Stimulated activated CD4-positive, alpha-beta T cell treated with anti-CD3 and anti-CD28 coated beads, Interleukin-2, amount 100 ng/mL, for 24 hours (primary cell): ENCODE results near the gene ADARB2.

Source experiments
- DNase-seq, 2 donors: peaks; one replicate each; pipeline ENCODE4 v3.0.0-alpha.2; 2020

ADARB2 gene

GRCh38 chr10:1190791-1191490, 546.4 kb downstream of the ADARB2 start:
- no peak for DNase-seq

DNA sequence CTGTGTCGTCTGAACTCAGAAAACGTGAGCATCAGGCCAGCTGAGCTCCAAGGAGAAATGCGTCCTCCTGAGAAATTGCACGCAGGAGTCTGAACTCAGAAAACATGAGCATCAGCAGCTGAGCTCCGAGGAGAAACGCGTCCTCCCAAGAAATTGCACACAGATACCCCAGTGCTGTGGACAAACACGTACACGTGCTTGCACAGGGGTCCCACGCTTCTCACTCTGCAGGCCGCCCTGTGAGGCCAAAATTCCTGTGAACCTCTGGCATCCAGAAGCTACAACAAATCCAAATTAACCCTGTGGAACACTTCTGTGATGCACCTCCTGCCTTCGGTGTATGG, 547.3 kb downstream of the ADARB2 start:
- DNase-seq, result no peak

DNA sequence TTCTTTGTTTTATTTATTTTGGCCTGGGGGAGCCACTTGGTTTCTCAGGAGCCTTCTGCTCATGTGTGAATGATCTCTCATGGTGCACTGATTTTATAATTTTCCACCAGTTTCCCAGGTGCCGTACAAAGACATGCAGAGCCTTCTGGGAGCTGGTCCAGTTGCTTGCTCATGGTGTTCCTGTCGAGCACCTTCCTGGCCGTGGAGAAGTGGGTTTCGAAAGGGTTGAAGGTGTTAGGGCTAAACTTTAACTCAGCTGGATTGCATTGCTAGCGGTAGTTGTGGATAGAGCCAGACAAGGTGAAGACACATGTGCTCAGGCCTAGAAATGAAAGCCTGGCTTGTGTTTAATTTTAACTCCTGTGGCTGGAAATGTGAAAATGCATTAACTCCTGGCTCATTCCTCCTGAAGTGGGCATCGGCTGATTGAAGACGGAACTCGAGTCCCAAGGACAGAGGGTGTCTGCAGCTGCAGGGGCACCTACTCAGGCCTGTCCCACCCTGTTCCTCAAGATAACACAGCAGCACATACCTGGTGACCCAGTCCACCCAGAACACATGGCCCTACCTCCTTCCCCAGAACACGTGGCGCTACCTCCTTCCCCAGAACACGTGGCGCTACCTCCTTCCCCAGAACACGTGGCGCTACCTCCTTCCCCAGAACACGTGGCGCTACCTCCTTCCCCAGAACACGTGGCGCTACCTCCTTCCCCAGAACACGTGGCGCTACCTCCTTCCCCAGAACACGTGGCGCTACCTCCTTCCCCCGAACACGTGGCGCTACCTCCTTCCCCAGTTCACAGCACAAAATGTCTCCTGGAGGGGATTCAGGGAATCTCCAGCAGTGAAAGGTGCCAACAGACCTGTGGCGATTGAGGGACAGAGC, 547.9 kb downstream of the ADARB2 start:
- no peak for DNase-seq

GRCh38 chr10:1188558-1189135, 548.7 kb downstream of the ADARB2 start:
- no peak for DNase-seq

DNA sequence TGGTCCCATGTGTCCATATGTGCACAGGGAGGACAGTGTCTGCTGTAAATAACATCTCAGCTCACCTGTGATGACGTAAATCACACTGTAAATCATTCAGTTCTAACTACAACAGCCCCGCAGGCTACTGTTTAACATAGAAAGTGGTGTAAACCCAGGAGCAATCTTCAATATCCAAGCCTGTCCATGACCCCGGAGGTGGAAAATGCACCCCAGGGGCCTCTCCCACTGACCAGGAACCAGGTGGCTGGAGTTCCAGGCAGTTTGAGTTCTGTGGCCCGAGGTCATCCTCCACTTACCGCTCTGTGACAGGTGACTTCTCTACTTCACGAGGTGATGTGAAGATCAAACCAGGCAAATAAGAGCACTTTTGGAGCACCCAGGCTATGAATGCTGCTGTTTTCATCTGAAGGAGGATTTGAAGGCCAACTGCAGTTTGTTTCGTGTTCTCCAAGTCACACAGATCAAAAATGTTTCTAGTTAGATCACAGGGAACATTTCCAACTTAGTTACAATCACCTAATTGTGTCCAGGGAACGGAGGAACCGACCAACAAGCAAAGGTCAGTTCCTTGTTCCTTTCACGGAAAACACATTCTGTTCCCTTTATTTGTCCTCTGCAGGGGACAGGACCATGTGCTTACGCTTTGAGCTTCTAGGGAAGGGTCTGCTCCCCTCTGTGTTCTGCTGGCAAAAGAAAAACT, 549.3 kb downstream of the ADARB2 start:
- DNase-seq, result no peak

DNA sequence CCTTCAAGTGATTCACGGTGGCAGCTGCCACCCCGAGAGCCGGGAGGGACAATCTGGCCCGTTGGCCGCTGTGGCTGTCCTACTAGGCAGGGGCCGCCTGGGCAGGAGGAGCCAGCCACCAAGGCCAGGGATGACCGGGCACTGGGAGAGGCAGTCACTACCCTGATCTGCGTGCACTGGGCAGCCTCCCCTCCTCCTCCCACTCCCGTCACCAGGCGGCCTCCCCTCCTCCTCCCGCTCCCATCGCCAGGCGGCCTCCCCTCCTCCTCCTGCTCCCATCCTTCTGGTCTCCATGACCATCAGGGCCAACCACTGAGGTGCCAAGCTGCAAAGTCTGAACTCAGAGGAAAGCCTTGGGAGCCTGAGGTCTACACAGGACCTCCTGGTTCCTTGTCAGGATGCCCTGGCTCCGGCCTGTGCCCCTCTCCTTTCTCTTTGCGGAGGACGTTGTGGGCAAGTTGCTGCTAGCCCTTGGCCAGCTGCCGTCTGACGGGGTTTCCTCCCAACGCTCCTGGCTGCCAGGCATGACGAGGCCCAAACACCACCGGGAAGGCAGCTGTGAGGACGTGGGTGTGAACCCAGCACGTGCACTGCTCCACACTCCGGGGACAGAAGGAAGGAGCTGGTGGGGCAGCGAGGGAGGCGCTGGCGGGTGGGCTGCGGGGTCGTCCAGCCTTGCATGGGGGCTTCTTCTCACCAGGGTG, 550.0 kb downstream of the ADARB2 start:
- no peak for DNase-seq

- DNase-seq, result no peak
Measured at GRCh38 chr10:1186683-1186990, 550.7 kb downstream of the ADARB2 start.

DNA sequence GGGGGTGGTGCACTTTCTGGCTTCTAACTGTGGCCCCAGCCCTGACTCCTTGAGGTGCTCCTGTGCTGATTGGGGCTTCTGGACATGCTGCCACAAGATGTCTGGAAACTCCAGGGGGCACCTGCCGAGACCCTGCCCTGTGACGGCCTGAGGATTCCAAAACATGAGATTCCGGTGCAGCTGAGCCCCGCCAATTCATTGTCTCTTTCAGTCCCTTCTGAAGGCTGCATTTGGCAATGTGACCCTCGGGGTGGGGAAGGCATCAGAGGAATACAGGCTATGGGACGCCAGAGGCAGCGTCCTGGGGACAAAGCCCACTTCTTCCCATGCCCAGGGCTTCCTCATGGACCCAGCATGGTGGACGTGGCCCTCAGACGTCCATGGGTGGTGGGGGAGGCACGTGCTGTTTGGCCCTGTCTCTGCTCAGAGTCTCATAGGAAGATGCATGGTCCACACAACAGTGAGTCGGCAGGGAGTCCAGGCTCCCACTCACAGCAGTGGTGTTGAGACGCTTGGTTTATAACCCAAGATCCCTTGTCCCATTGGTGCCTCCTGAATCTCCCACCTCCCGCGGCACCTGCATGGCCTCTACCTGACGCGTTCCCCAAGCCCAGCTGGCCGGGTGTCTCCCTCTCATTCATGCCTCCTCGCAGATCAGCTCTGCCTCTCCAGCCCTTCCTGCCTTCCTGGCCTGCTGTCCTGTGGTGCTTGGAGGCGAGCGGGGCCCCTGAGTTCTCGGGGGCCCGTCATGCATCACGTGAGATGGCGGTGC, 551.2 kb downstream of the ADARB2 start:
- no peak for DNase-seq

DNA sequence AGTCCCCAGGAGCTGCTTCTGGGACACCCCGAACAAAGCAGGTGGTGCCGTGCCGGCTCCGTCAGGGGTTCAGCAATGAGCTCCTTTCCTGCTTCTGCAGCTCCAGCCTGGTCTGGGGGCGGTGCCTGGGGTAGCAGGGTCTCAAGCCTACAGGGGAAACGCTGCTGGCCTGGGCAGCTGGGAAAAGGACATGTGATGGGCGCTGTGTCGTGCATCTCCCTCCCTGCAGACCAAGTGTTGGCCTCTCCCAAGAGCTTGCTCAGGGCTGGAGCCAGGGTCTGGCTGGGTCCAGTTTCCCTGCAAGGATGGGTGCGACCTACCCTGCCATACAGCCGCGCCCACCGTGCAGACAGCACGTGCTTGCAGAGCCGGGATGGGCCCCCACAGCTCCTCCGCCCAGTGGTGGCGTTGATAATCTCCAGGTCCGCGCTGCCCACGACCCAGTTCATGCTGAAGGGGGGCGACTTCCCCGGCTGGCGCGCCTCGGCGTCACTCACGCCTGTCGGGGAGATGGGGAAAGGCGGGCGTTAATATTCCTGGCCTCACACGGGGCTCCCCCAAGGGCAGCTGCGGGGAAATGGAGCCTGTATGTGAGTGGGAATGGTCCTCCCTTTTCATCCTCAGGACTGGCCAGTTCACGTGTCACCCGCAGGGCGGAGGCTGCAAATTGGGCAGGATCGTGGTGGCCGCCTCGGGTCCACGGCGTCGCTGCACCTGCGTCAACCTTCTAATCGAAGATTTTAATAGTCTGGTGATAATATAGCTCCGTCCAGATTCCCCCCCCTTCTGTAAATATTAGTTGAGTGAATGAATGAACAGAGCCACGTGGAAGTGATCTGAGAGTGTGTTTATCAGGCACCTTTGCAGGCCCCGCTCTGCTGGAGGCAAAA, 552.5 kb downstream of the ADARB2 start:
- no peak for DNase-seq

DNA sequence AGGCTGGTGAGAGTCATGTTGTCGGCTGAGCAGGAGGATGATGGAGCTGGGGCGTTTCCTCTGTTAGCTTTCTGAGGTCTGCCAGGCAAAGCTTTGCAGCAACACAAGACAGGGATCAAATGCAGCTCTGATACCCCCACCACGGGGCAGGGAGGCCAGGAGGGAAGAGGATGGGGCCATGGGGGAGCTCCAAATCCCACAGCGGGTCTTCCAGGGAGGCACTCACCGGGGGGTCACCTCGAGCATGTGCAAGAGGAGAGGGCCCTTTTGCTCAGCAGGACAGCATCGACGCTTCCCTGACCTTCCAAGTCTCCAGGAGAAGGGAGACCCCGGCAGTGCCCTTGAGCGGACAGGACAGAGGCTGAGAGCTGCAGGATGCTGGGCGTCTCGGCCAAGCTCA, 553.6 kb downstream of the ADARB2 start:
- no peak for DNase-seq

DNA sequence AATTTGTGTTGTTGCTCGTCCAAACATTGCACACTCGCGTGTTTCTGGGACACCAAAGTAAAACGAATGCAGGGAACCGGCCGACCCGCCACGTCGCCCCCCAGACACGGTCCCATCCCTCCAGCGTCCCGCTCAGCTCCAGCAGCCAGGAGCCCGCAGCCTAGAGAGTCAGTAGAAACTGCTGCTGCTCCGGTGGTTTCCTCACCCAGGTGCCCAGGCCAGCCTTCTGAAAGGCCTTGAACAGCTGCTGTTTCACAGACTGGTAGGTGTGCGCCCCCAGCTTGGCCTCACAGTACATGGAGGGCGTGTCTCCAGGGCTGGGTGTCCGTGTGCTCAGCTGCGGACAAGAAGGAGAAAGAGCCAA, 554.3 kb downstream of the ADARB2 start:
- no peak for DNase-seq

GRCh38 chr10:1182280-1183032, 554.9 kb downstream of the ADARB2 start:
- DNase-seq, result no peak

DNA sequence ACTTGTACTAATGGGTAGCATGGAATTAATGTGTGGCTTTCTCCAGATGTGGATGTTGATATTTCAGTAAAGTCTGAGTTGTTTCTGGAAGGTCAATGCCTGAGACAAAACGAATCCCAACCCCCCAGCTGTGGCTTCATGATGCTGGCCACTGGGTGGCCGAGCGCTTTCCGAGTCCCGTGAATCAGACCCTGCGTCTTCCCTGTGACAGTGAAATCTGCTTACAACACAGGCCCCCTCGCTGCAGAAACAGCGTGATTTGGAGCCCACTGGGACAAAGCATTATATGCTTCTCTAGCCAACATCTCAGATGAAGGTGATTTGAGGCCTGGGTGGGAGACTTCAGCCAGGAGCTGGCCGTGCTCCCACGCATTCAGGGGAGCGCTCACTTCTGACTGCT, 556.5 kb downstream of the ADARB2 start:
- no peak for DNase-seq

DNA sequence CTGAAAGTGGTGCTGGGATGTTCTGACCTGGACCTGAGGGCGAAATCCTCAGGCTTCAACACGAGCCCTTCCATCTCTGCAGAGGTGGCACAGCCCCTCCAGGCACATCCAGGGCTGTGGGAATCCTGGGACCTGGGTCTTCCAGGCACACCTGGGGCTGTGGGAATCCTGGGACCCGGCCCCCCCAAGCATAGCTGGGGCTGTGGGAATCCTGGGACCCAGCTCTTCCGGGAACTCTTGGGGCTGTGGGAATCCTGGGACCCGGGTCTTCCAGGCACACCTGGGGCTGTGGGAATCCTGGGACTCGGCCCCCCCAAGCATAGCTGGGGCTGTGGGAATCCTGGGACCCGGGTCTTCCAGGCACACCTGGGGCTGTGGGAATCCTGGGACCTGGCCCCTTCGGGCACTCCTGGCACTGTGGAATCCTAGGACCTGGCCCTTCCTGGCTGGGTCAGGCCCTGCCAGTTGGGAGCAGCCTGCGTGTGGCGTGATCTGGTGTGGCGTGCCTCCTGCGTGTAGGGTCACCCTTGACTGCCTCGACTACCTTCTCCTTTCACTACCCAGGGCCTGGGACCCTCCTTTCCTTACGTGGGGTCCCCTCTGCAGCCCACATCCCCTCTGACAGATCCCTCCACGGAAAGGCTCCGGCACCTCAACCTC, 557.1 kb downstream of the ADARB2 start:
- DNase-seq, result no peak

GRCh38 chr10:1179346-1180070, 557.8 kb downstream of the ADARB2 start:
- no peak for DNase-seq

DNA sequence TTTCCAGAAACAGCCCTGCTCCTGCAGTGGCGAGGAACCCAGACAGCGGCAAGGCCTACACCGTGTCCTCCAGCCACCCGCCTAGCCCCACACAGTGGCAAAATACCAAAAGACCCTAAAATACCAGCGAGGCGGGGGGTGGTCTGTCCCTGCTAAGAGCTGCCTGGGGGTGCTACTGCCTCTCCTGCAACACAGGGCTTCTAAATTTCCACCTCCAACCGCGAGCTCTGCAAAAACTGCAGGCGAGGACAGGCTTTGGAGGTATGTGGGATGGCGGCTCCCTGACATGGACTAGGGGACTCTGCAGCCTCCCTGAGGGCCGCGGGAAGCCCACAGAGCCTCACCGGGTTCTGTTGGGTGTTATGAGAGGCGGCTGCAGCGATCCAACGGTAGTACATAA, 558.8 kb downstream of the ADARB2 start:
- DNase-seq, result no peak

- DNase-seq, result no peak
Measured at GRCh38 chr10:1177936-1178335, 559.4 kb downstream of the ADARB2 start.

DNA sequence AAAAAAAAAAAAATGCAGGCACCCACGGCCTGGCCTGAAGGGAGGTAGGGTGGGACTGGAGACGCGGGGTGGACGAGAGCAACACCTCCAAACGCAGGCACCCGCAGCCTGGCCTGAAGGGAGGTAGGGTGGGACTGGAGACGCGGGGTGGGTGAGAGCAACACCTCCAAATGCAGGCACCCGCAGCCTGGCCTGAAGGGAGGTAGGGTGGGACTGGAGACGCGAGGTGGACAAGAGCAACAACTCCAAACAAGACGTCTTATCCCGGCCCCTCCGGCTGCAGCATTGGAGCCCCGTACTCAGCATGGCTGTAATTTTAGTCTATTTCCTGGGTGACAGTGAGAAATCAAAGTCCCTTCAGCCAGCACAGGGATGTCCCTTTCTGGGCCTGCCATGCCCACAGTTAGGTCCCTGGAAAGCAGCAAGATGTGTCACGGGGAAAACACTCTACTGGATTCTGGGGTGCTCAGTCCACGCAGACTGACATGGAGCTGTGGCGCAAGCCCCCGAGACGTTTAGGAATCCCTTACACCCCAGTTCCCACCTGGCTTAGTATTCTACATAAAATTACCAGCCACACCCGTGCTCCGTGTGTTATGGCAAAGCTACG, 561.3 kb downstream of the ADARB2 start:
- DNase-seq, result no peak

GRCh38 chr10:1174022-1174421, 563.3 kb downstream of the ADARB2 start:
- no peak for DNase-seq
